D341Med (cell line): Measurements from ENCODE around the gene LOXHD1.
A peak's percentile ranks its signal among the peaks of the same experiment; 100 is the strongest.

Experiments
- DNase-seq: peaks from one replicate; pipeline ENCODE4 v3.0.0; 2012; ENCODE audit warnings: low spot score

The LOXHD1 gene

DNA sequence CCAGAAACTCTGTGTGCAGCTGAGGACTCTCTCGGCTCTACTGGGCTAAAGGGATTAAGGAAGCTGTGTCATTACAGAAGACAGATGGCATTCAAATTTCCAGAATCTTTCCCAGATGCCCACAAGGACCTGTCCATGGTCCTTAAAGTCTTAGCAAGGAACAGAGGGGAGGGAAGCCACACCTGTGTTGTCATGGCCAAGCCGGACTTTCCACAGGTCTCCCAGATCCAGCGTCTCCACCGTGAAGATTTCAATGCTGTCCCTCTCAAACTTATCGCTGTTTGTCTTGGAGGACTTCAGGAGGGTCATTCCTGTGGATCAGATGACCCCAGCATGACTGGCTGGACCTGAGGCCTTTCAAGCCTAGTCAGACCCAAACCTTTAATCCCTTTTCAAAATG lies 114.5 kb downstream of the LOXHD1 start:
- no peak for DNase-seq

DNA sequence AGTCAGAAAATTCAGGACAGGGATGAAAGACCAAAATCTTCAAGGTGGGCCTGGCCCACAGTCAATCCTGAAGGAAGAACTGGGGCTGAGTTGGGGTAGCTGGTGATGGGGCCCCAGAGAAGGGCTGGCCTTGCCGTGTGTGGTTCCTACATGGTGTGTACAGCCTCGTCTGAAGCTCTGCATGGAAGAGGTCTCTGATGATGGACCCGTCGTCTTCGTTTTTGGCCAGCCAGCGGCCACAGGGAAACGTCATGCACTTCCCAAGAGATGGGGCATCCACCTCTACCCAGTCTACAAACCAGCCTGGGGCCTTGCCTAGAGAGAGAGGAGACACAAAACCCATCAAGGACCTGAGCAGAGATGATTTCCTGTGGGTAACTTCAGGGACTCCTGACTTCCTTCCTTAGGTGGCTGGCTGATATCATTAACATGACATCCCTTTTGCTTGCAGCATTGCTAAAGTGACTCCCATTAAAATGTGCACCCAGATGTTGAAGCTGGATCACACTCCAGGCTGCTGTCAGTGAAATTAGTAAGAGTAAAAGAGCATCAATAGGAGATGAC lies 115.3 kb downstream of the LOXHD1 start:
- DNase-seq = no peak

DNA sequence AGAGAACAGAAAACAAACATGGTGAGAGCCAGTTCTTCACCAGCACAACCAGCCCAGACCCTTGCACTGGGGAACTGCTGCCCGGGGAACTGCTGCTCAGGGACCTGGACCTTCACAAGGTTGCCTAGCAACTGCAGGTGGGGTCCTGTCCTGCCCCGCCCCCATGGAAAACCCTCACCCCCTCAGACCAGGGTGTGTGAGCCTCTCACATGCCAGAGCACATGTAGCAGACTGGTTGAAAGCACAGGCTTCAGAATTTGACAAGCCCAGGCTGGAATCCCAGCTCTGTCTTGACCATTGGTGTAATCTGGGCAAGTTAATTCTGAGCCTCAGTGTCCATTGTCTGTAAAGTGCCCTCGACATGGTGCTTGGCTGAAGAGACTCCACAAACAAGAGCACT lies 118.6 kb downstream of the LOXHD1 start:
- DNase-seq = no peak

DNA sequence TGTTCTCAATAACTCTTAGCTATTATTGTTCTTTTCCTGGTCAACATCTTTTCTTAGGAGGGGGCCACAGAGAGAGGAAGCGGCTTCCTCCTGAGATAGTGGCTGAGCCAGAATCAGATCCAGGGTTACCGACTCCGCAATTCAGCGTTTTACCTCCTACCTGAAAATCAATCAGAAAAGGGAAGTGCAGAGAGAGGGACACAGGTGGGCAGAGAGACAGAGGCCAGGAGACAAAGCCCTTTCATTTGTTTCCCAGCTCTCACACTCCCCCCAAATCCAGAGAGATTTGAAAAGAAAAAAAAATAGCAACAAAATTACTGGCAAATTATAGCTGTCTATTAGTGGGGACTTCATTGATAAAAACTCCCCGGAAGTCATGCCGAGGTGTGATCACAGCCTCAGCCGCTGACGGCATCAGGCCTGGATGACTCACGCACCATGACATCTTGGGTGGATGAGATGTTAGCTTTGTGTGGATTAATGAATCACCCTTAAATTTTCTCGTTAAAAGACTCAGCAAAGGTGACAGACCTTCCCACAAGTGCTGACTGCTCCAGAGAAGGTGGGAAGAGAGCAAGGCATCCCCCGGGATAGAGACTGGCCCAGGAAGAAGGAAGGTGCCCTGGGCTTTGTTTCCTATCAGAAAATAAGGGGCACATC lies 120.7 kb downstream of the LOXHD1 start:
- DNase-seq = no peak

DNA sequence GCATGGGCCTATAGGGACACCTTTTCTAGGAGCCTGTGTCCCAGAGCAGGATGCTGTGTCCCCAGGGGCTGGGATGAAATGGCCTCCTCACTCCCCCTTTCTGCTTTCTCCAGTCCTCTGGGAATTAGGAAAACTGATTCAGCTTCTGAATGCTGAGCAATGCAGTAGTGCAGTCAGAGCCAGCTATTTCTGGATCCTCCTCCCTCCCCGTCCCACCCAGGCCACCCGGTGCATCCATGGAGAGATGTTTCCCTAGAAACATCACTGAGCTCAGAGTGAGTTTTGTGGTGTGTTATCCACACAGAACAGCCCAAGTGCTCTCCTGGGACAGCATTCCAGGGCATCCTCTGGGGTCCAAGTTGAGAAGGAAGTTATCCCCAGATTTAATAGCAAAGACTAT lies 125.5 kb downstream of the LOXHD1 start:
- no peak for DNase-seq

DNA sequence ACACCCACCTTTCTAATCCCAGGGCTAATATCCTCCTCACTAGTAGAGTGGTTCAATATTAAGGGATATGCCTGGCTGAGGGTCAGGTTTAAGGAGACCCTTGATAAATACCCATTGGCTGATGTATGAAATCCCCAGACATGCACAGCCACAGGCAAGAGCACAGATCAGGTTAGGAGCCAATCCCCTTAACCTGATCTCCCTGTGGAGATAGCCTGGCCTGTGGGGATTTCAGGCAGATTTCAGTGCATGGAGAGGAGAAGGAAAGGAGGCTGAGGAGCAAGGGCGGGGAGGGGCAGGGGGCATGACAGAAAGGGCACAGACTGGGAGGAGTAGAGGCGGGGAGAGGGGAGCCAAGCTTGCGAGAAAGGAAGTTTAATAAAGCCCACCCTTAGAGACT lies 129.0 kb downstream of the LOXHD1 start:
- no peak for DNase-seq

GRCh38 chr18:46519870-46520269 lies 137.2 kb downstream of the LOXHD1 start:
- no peak for DNase-seq

- DNase-seq = peak; percentile 85
Measured at GRCh38 chr18:46518438-46518837, 138.6 kb downstream of the LOXHD1 start.

- DNase-seq = no peak
Measured at GRCh38 chr18:46516555-46516954, 140.5 kb downstream of the LOXHD1 start.

DNA sequence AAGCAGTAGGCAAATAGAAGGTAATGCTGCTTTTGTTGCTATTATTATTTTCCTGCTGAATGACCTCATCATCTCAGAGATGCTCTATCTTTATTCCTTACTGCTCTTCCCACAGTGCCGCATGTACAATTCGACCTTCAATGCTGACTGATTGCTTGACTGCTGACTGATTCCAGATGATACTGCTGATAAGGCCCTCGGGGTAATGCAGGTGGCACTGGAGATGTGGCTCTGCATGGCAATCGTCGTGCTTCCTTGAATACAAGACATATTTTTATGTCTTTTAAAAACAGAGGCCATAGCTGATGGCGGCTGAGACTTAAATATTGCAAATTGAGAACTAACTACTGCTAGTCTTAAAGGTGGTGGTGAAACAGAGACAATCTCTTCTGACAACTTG lies 146.6 kb downstream of the LOXHD1 start:
- no peak for DNase-seq

- DNase-seq = no peak
Measured at GRCh38 chr18:46509530-46509929, 147.5 kb downstream of the LOXHD1 start.

- DNase-seq = no peak
Measured at GRCh38 chr18:46506974-46507586, 149.9 kb downstream of the LOXHD1 start.

- DNase-seq = no peak
Measured at GRCh38 chr18:46502444-46502843, 154.6 kb downstream of the LOXHD1 start.

- no peak for DNase-seq
Measured at GRCh38 chr18:46497129-46497528, 159.9 kb downstream of the LOXHD1 start.

GRCh38 chr18:46488471-46489213 lies 168.4 kb downstream of the LOXHD1 start:
- peak; percentile 23 for DNase-seq

- peak; percentile 38 for DNase-seq
Measured at GRCh38 chr18:46485675-46486194, 171.3 kb downstream of the LOXHD1 start.

GRCh38 chr18:46484971-46485370 lies 172.0 kb downstream of the LOXHD1 start:
- DNase-seq = peak; percentile 30

- DNase-seq = peak; percentile 89
Measured at GRCh38 chr18:46482831-46483230, 174.2 kb downstream of the LOXHD1 start.

- no peak for DNase-seq
Measured at GRCh38 chr18:46481847-46482245, 175.2 kb downstream of the LOXHD1 start.

GRCh38 chr18:46481048-46481846 lies 175.8 kb downstream of the LOXHD1 start:
- DNase-seq = peak; percentile 62

GRCh38 chr18:46480226-46480625 lies 176.8 kb downstream of the LOXHD1 start:
- DNase-seq = peak; percentile 37

DNA sequence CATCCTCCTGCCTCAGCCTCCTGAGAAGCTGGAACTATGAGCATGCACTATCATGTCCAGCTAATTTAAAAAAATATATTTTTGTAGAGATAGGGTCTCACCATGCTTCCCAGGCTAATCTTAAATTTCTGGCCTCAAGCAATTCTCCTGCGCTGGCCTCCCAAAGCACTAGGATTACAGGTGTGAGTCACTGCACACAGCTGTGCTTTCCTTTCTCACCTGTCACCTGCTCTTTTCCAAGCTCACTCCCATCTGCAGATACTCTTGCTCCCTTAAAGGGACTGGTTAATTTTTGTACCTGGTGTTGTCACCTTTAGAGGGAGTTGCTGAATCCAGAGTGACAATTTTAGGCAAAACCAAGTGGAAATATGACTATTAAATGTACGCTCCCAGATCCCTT lies 178.2 kb downstream of the LOXHD1 start:
- DNase-seq = no peak
